GM12892 (cell line): Measurements from ENCODE around the gene FGF1.

Source experiments
- DNase-seq: peaks from one replicate; pipeline ENCODE4 v3.0.0; 2011; ENCODE audit not compliant: insufficient read length
- FAIRE-seq: peaks from 2 replicates; lab custom pipeline; 2011; peaks lifted over from hg19 to GRCh38; lab: Jason Lieb, UNC
- POLR2A ChIP-seq: IDR thresholded peaks from 2 replicates; pipeline ENCODE4 v1.6.1; 2011; ENCODE audit warnings: low read depth, low read length, control low read depth
- POLR2AphosphoS5 ChIP-seq: IDR thresholded peaks from 2 replicates; pipeline ENCODE4 v1.6.1; 2011; ENCODE audit warnings: low read depth, low read length, control low read depth
- TAF1 ChIP-seq: IDR thresholded peaks from 2 replicates; pipeline ENCODE4 v1.6.1; 2011; ENCODE audit warnings: low read depth, mild to moderate bottlenecking, control low read depth, low read length, borderline replicate concordance

FGF1 gene

DNA sequence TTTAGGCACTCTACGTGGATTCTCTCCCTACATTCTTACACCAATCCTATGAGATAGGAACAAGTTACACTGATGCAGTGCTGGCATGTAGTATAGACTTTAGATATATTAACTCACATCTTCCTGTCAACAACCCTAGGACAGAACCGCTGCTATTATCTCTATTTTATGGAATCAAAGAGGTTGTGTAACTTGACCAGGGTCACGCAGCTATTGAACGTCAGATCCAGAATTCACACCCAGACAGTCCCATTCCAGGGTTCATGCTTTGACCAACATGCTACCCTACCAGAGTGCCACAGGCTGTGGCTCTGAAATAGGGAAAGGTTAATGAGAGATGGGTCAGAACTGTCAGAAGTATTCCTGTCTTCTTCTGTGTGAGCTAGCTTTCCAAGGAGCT is 9.6 kb downstream of the FGF1 start:
- DNase-seq: no peak
- TF ChIP-seq TAF1 (no peak), POLR2AphosphoS5 (no peak), POLR2A (no peak)
- no peak for FAIRE-seq

DNA sequence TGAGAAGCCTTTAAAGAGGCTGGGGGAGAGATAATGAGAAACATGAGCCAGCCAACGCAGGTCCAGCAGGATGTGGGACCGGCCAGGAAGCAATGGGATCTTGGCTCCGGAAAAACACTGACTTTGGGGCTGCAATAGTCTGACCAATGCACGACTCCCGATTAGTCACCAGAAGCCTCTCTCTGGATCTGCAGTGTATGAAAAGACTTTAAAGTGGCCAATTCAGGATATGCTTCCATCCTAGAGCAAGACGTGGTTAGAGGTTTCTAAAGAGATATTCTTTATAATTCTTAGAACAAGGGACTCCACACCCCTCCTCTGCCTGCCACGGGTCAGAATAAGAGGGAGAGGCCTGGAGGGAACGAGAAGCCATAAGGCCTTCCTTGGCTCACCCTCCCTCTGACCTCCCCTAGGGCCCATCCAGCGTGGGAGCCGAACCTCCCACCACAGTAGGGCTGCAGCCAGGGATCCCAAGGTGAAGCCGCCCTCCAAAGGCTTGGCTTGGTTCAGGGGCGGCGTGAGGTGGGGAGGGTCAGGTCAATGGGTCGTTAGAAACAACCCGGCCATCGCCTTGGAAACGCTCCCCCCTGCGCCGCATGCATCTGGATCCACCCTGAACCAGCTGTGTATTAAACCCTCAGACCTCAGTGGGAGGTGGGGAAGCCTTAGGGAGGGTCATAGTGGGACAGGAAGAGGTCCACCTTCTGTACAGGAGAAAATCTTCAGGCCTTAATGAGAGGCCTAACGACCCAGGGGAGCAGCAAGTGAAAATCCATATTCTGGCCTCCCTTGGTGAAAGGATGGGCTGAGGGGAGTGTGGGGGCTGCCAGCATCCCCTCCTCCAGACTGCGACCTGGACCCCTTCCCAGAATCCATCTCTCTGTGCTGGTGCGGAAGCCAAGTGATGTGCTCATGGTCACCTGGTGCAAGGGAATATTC is 11.1 kb downstream of the FGF1 start:
- DNase-seq: no peak
- TF ChIP-seq TAF1: no peak
- no peak for TF ChIP-seq POLR2A
- no peak for TF ChIP-seq POLR2AphosphoS5
- no peak for FAIRE-seq

DNA sequence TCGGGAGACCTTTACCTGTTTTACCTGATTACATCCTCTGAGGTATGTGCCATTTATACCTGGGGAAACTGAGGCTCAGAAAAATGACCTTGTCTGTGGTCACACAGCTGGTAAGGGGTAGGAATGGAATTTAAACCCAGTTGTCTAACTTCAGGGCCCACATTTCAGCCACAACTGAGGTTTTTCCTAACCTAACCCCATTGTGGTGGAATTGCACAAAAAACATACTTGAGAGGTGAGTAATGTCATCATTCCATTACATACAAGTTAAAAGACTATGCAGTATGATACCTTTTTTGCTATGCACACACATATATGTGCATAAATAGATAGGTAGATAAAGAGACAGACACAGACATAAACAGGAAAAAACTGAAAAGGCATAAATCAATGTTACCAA is 14.1 kb downstream of the FGF1 start:
- TF ChIP-seq TAF1 (no peak), POLR2A (no peak), POLR2AphosphoS5 (no peak)
- FAIRE-seq: no peak
- no peak for DNase-seq

DNA sequence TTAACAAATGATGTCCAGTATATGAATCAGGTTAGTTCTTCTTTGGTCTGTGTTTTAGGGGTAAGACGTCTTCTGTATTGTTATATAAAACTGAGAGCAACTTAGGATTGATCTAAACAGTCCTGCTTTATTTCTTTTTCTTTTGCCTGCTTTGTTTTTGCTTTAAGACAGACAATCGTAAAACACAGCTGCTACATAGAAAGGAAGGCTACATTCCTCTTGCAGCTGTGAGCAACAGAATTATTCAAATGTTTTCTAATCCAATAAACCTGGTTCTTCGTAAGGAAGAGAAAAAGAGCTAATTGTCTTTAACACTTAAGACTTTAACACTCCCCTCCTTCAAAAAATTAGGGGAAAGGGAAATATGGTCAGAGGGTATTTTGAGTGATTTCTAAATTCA is 14.6 kb downstream of the FGF1 start:
- DNase-seq (no peak), FAIRE-seq (no peak)
- TF ChIP-seq TAF1 (no peak), POLR2AphosphoS5 (no peak), POLR2A (no peak)

DNA sequence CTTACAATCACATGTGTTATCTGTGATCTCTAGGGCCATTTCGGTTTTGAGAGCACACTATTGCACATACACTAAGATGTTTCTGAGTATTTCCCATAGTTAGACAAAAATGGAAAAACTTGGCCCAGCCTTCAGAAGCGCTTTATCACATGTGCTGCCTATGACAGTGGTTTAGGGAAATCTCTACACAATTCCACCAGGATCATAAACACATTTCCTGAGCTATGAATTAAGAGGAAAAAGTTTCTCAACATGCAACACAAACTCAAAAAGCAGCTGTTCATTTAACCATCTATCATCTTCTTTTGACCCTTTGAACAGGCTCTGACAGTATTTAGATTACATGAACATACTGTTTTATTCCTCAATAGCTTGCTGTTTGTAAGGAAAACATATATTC is 15.1 kb downstream of the FGF1 start:
- DNase-seq (no peak), FAIRE-seq (no peak)
- TF ChIP-seq POLR2A: no peak
- no peak for TF ChIP-seq POLR2AphosphoS5
- TF ChIP-seq TAF1: no peak

DNA sequence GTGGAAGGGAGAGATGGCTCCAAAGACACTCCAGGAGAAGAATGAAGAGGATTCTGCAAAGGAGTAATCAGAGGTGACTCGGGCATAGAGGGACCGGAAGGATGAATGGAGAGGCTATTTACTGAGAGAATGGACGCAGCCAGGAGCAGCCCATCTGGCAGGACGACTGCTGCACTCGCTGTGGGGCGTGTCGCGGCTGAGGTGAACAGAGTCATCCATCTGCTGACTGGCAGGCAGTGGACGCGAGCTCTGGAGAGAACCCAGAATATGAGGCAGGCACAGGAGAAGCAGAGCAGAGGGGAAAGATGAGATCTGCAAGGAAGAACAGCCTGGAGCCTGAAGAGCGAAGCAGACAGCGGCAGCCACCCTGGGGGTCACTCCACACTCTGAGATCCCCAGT is 16.4 kb downstream of the FGF1 start:
- TF ChIP-seq POLR2A: no peak
- TF ChIP-seq TAF1: no peak
- TF ChIP-seq POLR2AphosphoS5: no peak
- no peak for FAIRE-seq
- no peak for DNase-seq

DNA sequence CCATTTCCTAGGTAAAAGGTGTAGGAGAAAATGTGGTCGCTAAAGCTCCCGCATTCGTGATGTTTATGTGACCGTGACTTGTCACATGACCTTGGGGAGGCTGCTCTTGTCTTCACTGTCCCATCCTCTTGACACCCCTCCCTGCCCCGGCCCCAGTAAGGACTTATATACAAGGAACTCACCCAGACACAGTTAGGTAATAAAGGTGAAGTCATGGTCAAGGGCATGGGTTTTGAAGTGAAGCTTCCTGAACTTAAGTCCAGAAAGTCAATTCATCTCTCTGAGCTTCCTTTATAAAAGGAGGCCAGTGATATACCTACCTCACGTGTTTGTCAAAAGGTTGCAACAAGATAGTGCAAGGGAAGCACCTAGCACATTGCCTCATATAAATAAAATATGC is 17.6 kb downstream of the FGF1 start:
- FAIRE-seq (no peak), DNase-seq (no peak)
- TF ChIP-seq POLR2A: no peak
- no peak for TF ChIP-seq TAF1
- no peak for TF ChIP-seq POLR2AphosphoS5

DNA sequence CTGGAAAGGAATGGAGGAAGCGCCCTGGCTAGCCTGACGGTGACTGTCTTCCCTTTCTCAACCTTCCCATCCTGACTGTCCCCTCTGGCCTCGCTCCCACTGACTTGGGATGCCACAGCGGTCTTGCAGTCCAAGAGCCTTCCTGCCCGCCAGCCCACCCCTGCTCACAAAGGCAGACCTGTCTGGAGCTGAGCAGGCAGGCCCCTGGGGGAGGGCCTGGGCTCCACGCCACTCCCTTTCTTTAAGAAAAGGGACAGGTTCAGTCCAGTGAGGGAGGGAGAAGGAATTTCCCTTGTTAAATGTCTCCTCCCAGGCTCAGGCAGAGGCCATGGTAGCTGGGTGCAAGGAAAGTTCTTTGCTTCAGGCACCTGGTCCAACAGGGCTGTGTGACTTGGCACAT is 18.1 kb downstream of the FGF1 start:
- FAIRE-seq (no peak), DNase-seq (no peak)
- TF ChIP-seq POLR2AphosphoS5: no peak
- no peak for TF ChIP-seq TAF1
- no peak for TF ChIP-seq POLR2A

DNA sequence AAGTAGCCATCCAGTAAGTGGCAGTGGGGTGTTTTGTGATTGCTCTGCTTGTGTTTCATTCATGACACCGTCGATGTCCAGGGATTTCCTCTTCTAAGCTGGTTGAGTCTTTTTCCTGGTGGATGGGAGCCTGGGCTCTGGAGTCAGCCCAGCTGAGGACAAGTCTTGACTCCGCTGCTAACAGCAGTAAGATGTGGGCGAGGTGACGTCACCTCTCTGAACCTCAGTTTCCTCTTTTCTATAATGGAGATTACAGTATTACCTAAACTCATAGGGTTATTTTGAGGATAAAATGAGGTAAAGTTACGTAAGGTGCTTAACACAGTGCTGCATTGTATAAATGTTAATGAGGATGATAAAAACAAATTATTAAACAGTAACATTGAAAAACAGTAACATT is 21.3 kb downstream of the FGF1 start:
- no peak for FAIRE-seq

DNA sequence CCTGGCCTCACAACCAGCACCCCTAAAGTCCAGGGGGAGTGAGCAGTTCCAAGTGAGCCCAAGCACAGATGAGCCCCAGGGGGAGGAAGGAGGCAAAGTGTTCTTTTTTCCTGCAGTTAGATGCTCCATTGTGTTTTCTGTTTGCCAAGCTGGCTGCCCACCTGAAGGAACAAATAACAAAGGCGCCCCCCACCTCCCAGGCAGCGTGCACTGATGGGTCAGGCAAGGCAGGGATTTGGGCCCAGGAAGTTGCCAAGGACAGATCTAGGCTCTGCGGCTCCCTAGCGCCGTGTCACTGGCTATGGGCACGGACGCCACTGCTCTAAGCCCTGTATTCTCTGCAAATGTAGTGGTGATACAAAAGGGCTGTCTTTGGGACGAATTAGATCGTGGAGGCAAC is 21.8 kb downstream of the FGF1 start:
- TF ChIP-seq POLR2A (no peak), POLR2AphosphoS5 (no peak), TAF1 (no peak)
- no peak for FAIRE-seq
- no peak for DNase-seq

More for the DNA sequence above, 21.3 kb downstream of the FGF1 start:
- TF ChIP-seq POLR2A (no peak), TAF1 (no peak), POLR2AphosphoS5 (no peak)
- DNase-seq: no peak

DNA sequence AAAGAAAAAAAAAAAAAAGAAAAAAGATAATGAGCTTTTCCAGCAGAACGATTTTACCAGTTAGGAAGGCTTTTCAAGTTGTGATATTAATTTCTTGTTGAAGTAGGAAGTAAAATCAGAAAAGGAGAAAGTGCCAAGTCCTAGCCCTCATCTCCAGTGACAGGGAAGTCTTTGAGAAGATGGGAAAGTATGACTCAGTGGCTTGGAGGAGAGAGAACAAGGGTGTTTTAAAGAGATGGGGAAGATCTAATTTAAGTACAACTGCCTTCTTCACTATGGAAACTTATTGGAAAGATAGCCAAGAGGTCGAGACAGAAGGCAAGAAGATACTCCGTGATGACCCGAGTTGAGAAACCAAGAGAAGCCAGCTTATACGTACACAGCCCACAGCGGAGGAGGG is 22.6 kb downstream of the FGF1 start:
- no peak for DNase-seq
- TF ChIP-seq POLR2A (no peak), POLR2AphosphoS5 (no peak), TAF1 (no peak)
- FAIRE-seq: no peak

DNA sequence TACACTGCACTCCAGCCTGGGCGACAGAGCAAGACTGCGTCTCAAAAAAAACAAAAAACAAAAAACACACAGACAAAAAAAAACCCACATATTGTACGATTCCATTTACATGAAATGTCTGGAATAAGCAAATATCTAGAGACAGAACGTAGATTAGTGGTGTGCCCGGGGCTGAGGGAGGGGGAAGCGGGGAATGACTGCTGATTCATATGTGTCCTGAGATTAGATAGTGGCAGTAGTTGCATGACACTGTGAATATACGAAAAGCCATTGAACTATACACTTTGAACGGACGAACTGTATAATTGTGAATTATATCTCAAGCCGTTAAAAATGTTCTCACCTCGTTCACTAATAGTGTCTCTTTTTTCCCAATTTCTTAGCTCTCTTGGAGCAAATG is 23.9 kb downstream of the FGF1 start:
- TF ChIP-seq POLR2AphosphoS5 (no peak), TAF1 (no peak), POLR2A (no peak)
- DNase-seq (no peak), FAIRE-seq (no peak)

DNA sequence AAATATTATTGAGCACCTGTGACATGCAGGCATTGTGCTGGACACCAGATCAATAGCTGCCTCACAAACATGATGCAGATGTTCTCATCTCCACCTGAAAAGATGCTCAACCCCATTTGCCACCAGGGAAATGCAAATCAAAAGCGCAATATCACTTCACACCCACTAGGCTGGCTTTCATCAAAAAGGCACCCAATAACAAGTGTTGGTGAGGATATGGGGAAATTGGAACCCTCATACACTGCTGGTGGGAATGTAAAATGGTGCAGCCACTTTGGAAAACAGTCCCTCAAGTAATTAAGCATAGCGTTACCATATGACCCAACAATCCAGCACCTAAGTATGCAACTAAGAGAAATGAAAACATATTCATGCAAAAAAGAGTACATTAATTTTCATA is 24.7 kb downstream of the FGF1 start:
- no peak for TF ChIP-seq POLR2AphosphoS5
- no peak for TF ChIP-seq TAF1
- TF ChIP-seq POLR2A: no peak
- FAIRE-seq (no peak), DNase-seq (no peak)
